Measurements from ENCODE around the gene LIN37. TPM values are rescaled to one million over a fixed set of nuclear protein-coding genes. Genes with fewer than 3 reads are reported as not detected.
A peak's percentile ranks its signal among the peaks of the same experiment; 100 is the strongest.

LIN37 gene
- total and polyA plus RNA-seq, 2 of the 13 experiments (the other 11 are each of a cell fraction or from before 2014, with no cell fraction given), result 6.3 to 8.7 TPM

- TF ChIP-seq, protein P1, sequence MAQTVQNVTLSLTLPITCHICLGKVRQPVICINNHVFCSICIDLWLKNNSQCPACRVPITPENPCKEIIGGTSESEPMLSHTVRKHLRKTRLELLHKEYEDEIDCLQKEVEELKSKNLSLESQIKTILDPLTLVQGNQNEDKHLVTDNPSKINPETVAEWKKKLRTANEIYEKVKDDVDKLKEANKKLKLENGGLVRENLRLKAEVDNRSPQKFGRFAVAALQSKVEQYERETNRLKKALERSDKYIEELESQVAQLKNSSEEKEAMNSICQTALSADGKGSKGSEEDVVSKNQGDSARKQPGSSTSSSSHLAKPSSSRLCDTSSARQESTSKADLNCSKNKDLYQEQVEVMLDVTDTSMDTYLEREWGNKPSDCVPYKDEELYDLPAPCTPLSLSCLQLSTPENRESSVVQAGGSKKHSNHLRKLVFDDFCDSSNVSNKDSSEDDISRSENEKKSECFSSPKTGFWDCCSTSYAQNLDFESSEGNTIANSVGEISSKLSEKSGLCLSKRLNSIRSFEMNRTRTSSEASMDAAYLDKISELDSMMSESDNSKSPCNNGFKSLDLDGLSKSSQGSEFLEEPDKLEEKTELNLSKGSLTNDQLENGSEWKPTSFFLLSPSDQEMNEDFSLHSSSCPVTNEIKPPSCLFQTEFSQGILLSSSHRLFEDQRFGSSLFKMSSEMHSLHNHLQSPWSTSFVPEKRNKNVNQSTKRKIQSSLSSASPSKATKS (CRISPR knock-in tag; IDR thresholded peaks at IDR 0.05), result no peak
- TF ChIP-seq, protein P2, sequence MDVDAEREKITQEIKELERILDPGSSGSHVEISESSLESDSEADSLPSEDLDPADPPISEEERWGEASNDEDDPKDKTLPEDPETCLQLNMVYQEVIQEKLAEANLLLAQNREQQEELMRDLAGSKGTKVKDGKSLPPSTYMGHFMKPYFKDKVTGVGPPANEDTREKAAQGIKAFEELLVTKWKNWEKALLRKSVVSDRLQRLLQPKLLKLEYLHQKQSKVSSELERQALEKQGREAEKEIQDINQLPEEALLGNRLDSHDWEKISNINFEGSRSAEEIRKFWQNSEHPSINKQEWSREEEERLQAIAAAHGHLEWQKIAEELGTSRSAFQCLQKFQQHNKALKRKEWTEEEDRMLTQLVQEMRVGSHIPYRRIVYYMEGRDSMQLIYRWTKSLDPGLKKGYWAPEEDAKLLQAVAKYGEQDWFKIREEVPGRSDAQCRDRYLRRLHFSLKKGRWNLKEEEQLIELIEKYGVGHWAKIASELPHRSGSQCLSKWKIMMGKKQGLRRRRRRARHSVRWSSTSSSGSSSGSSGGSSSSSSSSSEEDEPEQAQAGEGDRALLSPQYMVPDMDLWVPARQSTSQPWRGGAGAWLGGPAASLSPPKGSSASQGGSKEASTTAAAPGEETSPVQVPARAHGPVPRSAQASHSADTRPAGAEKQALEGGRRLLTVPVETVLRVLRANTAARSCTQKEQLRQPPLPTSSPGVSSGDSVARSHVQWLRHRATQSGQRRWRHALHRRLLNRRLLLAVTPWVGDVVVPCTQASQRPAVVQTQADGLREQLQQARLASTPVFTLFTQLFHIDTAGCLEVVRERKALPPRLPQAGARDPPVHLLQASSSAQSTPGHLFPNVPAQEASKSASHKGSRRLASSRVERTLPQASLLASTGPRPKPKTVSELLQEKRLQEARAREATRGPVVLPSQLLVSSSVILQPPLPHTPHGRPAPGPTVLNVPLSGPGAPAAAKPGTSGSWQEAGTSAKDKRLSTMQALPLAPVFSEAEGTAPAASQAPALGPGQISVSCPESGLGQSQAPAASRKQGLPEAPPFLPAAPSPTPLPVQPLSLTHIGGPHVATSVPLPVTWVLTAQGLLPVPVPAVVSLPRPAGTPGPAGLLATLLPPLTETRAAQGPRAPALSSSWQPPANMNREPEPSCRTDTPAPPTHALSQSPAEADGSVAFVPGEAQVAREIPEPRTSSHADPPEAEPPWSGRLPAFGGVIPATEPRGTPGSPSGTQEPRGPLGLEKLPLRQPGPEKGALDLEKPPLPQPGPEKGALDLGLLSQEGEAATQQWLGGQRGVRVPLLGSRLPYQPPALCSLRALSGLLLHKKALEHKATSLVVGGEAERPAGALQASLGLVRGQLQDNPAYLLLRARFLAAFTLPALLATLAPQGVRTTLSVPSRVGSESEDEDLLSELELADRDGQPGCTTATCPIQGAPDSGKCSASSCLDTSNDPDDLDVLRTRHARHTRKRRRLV (CRISPR knock-in tag; IDR thresholded peaks at IDR 0.05), result no peak
- no peak for TF ChIP-seq CBX2 (IDR thresholded peaks at IDR 0.05; ENCODE audit: low read depth, low read length)
- TF ChIP-seq CBX2 (CRISPR knock-in tag; IDR thresholded peaks at IDR 0.05; ENCODE audit: low read depth), result no peak
- peak; percentile 89 for TF ChIP-seq ZNF296 (CRISPR knock-in tag; conservative IDR thresholded peaks at IDR 0.05)
- TF ChIP-seq, protein P3, sequence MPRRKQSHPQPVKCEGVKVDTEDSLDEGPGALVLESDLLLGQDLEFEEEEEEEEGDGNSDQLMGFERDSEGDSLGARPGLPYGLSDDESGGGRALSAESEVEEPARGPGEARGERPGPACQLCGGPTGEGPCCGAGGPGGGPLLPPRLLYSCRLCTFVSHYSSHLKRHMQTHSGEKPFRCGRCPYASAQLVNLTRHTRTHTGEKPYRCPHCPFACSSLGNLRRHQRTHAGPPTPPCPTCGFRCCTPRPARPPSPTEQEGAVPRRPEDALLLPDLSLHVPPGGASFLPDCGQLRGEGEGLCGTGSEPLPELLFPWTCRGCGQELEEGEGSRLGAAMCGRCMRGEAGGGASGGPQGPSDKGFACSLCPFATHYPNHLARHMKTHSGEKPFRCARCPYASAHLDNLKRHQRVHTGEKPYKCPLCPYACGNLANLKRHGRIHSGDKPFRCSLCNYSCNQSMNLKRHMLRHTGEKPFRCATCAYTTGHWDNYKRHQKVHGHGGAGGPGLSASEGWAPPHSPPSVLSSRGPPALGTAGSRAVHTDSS (CRISPR knock-in tag; conservative IDR thresholded peaks at IDR 0.05), result no peak
- TF ChIP-seq, protein P4, sequence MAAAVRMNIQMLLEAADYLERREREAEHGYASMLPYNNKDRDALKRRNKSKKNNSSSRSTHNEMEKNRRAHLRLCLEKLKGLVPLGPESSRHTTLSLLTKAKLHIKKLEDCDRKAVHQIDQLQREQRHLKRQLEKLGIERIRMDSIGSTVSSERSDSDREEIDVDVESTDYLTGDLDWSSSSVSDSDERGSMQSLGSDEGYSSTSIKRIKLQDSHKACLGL (CRISPR knock-in tag; IDR thresholded peaks at IDR 0.05), result peak; percentile 26; the same call in 1 of the 2 replicates
- TF ChIP-seq ESRRA (CRISPR knock-in tag; IDR thresholded peaks at IDR 0.05; ENCODE audit: low read depth), result peak; percentile 70; the same call in 1 of the 2 replicates
- no peak for TF ChIP-seq ZNF234 (CRISPR knock-in tag; conservative IDR thresholded peaks at IDR 0.05)
- TF ChIP-seq, protein P5, sequence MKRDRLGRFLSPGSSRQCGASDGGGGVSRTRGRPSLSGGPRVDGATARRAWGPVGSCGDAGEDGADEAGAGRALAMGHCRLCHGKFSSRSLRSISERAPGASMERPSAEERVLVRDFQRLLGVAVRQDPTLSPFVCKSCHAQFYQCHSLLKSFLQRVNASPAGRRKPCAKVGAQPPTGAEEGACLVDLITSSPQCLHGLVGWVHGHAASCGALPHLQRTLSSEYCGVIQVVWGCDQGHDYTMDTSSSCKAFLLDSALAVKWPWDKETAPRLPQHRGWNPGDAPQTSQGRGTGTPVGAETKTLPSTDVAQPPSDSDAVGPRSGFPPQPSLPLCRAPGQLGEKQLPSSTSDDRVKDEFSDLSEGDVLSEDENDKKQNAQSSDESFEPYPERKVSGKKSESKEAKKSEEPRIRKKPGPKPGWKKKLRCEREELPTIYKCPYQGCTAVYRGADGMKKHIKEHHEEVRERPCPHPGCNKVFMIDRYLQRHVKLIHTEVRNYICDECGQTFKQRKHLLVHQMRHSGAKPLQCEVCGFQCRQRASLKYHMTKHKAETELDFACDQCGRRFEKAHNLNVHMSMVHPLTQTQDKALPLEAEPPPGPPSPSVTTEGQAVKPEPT (CRISPR knock-in tag; IDR thresholded peaks at IDR 0.05; ENCODE audit: low read depth), result no peak
- TF ChIP-seq ZSCAN31 (CRISPR knock-in tag; IDR thresholded peaks at IDR 0.05; ENCODE audit: low read depth), result no peak
- TF ChIP-seq ZNF691 (CRISPR knock-in tag; IDR thresholded peaks at IDR 0.05; ENCODE audit: borderline replicate concordance, low read depth), result no peak
- 0 out of 2 replicates have a peak, but pooled peaks have one; percentile 41 for TF ChIP-seq GZF1 (CRISPR knock-in tag; IDR thresholded peaks at IDR 0.05)
Measured at GRCh38 chr19:35748106-35749020, at the start of gene LIN37 (continued).
